CD4-positive, alpha-beta T cell treated with Interleukin-15 for 1 hour (primary cell): ENCODE measurements around the gene BTG2.
A peak's percentile ranks its signal among the peaks of the same experiment; 100 is the strongest.
"Not testable (repeated sequence)": the region's sequence is repeated elsewhere in the genome, so short reads cannot be mapped to it uniquely, and the experiment has no call there.

Experiments
- DNase-seq: peaks from one replicate; pipeline ENCODE4 v3.0.0-alpha.2; 2020

Gene BTG2, protein sequence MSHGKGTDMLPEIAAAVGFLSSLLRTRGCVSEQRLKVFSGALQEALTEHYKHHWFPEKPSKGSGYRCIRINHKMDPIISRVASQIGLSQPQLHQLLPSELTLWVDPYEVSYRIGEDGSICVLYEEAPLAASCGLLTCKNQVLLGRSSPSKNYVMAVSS

DNA sequence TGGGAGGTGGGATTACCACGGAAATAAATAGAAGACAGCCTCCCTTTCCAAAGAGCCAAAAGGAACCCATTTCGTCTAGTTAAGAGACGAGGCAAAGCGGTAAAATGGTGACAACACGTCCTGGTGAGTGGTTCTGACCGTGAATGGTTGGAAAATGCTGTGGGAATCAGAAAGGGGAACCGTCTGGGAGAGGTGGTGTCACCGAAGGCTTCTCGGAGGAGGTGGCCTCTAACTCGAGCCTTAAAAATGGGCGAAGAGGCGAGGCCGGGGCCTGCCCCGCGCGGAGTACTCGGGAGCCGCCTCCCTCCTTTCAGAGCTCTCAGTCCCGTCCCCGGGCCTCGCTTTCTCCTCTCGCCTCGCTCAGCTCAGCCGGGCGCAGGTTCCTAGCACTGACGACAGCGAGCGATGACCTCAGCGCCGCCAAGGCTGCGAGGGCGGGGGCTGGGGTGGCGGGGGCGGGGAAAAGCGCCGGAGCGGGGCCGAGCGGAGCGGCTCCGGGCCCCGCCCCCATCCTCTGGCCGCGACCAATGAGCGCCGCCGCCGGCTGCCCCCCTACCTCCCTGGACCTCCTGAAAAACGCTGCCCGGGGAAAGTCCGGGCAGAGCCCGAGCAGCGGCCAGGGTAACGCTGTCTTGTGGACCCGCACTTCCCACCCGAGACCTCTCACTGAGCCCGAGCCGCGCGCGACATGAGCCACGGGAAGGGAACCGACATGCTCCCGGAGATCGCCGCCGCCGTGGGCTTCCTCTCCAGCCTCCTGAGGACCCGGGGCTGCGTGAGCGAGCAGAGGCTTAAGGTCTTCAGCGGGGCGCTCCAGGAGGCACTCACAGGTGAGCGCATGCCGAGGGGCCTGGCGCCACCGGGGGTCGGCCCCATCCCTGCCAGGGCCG is at the start of gene BTG2:
BTG2 (plus strand) TSS at position 601 of the 890 bp plus-strand sequence; CDS start at position 689, 88 bp downstream.
- DNase-seq = peak; percentile 96

DNA sequence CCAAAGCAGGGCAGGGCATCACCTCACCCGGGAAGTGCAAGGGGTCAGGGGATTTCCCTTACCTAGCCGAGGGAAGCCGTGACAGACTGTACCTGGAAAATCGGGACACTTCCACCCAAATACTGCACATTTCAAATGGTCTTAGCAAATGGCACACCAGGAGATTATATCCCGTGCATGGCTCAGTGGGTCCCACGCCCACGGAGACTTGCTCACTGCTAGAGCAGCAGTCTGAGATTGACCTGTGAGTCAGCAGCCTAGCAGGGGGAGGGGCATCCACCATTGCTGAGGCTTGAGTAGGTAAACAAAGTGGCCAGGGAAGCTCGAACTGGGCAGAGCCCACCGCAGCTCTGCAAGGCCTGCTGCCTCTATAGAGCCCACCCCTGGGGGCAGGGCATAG is 48.7 kb upstream of the BTG2 start:
- DNase-seq = not testable (repeated sequence)

DNA sequence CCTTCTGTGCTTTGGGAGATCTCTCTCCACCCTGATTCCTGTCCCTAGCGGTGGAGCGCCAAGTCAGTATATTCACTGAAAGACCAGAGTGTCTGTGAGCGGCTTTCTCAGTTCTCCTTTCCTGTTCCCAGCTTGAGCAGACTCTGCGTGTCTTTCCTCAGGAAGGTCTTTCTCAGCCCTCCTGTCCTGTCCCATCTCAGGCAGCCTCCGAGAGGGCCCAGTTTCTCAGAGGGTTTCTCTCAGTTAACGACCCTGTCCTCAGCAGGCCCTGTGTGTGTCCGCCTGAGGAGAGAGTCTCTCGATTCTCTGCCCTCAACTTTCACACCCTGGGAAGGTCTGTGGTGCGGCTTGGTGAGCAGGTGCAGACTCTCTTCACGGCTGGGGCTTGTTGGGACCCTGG is 41.8 kb upstream of the BTG2 start:
- DNase-seq = no peak

DNA sequence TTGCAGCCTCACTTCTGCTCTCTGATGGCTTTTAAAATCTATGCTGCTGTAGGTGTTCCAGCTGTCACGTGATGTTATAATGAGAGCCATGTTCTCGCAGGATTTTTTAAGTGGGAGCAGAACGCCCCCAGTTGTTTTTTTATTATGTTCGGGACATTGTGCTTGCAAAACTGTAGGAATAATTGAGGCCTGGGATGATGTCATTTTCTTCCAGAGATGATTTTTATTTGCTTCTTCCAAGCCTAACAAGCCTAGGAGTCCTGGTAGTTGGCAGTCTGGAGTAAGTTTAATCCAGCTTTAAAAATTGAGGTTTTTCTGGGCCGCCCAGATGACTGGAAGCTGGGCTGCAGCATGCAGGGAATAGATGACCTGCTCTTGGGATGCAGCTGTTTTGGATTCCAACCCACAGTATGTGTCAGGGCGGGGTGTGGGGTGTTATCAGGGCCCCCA is 41.2 kb upstream of the BTG2 start:
- no peak for DNase-seq

DNA sequence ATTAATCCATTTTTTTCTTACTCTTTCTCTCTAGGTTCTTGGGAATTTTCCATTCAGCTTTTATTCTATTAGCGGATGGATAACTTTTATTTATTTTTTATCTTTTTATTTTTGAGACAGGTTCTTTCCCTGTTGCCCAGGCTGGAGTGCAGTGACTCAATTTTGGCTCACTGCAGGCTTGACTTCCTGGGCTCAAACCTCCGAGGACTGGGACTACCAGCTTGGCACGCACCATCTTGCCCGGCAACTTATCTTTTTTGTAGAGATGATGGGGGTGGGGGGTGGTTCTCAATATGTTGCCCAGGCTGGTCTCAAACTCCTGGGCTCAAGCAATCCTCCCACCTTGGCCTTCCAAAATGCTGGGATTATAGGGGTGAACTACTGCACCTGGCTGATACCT is 39.8 kb upstream of the BTG2 start:
- DNase-seq = no peak

DNA sequence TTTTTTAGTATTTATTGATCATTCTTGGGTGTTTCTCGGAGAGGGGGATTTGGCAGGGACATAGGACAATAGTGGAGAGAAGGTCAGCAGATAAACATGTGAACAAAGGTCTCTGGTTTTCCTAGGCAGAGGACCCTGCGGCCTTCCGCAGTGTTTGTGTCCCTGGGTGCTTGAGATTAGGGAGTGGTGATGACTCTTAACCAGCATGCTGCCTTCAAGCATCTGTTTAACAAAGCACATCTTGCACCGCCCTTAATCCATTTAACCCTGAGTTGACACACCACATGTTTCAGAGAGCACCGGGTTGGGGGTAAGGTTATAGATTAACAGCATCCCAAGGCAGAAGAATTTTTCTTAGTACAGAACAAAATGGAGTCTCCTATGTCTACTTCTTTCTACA is 39.2 kb upstream of the BTG2 start:
- DNase-seq = not testable (repeated sequence)

DNA sequence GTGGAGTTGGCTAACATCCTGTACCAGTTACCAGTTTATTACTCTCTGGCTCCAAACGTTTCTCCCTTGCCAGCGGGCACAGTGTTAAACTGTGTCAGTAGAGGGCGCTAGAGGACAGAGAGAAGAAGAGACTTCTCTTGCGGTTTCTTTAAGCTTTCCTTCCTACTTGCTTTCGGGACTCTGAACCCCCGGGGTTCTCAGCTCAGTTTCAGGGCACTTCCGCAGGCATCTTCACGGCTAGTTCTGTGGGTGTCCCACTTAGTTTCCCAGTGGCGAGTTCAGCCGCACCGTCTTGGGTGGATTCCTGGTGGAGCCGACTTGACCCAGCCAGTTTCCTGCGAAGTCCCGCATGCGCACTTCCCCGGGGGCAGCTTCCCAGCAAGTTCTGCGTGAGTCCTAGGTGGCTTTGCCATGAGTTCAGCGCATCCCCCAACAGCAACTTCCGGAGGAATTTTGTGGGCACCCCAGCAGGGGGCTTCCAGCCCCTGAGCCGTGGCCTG is 37.9 kb upstream of the BTG2 start:
- peak; percentile 80 for DNase-seq

DNA sequence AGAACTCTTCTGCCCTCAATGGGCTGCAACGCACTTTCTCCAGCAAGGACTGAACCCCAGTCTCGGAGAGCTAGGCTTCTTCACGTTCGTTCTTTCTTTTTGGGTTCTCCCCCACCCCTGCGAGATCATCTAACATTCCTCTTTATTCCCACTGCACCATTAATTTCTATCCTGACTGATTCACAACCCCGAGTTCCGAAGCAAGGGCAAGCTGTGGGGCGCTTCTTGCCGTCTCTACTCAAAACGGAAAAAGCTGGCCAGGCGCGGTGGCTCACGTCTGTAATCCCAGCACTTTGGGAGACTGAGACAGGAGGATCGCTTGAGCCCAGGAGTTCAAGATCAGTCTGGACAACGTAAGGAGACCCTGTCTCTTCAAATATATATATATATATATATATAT is 37.4 kb upstream of the BTG2 start:
- DNase-seq = no peak

DNA sequence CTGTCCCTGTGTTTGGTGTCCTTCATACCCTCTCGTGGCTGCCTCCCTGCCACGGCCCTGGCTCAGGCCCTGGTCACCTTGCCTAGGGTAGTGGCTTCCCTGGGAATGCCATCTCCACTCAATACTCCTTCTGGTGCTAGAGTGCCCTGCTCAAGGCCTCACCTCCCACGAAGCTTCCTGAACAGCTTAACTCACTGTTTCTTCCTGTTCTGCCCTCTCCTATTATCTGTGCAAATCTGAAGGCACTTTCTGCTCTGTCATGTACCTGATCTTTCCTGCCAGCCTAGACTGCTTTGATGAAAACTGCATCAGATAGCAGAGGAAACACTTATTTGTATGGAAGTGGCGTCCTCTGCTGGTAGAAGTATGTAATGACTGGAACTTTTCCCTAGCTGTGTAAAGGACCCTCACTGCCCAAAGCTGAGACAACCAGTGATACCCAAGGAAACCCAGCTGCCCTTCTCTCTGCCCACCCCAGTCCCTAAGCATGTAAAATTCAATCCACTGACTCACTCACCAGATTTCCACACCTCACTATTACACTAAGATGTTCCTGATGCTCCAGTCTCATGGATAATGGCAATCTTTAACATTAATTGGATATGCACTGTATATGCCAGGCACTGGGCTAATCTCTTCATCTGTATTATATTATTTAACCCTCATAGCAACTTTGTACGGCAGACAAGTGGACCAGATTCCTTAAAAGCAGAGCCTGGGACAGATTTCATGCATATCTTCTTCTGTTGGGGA is 36.2 kb upstream of the BTG2 start:
- peak; percentile 55 for DNase-seq

DNA sequence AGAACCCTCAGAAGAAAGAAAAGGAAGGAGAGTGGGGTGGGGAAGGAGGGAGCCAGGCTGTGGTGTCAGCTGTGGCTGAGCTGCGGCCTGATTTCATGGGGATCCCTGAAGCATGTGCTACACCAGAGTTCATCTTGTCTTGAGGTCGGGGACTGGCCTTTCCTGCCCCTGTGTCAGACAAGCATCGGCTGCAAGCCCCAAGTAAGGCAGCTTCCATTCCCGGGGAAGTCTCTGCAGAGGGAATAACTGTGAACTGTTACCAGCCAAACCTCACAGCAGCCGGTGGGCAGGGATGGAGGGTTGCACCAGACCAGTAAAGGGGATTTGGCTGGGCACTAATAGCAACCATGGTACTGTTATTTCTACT is 35.7 kb upstream of the BTG2 start:
- DNase-seq = no peak

DNA sequence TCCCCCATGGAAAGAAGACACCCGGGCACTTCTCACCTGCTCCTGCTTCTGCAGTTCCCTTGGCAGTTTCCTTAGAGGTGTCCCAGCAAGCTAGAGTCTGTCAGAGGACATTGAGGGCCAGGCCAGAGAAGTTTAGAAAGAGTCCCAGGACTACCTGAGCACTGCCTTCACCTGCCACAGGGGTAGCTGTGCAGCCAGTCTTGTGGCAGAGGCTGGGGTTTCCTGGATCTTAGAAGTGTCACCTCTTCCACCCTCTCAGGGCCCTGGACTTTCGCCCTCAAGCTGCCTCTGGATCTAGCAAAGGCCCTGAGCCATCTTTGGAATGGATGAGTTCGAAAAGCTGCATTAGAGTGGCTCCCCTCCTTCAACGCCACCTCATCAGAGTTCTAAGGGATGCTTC is 34.9 kb upstream of the BTG2 start:
- DNase-seq = no peak

DNA sequence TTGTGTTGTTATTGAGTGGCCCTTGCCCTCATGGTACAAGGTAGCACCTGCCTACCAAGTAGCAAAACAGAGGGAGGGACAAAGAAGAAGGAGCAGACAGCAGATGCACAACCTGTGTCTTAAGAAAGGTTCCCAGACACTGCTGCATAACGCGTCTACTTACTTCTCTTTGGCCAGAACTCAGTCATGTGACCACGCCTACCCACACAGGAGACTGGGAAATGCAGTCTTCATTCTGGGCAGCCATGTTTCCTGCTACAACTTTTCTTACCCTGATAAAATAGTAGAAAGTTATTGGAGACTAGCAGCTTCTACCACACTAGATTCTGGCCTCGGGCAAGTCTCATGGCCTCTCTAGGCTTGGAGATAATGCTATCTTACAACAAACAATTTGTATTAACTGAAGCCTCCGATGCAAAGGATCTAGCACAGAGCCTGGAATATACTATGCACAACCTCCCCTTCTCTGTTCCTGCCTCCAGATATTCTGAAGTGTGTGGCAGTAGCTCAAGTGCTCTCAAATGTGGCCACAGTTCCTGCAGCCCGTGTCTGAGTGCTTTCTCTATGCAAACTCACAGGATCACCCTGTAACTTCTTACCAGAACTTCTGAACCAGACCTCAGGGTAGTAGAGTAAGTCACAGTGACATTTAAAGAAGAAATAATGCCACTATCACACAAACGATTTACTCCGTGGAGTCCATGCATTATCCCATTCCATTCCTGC is 34.1 kb upstream of the BTG2 start:
- DNase-seq = peak; percentile 79

DNA sequence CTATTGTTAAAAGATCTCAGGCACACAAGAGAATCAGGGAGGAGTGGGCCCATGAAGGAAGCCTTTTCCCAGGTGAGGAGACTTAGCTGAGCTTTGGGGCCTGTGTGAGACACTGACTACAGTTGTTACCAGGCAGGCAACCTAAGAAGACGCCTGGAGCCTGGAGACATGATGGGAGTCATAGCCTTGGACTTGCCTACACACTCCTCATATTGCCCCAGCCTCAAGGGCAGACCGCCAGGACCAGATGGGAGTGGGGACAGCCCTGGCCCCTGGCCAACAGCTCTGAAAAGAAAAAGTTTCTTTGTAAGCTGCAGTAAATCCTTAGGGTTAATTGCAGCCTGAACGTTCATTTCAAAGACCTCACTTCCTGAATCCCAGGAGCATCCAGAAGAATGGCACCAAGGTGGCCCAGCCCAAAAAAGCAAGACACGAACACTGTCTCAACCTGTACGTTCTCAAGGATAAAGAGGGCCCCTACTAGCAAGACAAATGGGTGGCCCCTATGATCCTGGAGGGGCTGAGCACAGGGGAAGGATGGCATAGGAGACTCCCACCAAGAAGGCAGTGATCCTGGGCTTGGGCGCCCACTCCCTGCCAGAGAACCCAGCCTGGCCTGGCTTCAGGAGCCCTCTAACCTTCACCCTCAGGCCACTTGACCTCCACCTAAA is 33.2 kb upstream of the BTG2 start:
- no peak for DNase-seq

DNA sequence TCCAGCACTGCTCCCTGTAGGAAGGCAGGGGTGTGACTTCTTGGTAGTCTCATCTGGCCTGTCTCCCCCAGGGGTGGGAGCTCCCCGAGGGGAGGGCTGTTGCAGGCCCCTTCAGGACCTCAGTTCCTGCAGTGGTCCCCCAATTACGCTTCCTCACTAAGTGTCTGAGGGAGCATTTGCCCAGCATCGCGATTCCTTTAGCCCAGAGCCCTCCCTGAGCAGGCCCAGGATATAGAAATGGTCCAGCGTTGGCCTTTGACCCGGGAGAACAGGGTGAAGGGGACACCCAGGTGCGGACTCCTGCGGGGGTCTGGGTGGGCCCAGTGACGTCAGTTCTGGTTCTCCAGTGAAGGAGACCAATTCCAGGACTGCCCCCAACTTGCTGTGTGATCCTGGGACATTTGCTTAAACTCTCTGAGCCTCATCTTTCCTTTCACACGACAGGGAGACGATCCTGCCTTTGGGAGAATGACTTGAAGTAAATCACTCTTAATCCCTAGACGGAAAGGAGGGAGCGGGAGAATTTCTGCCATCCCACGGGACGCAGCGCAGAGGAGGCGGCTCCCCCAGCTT is 32.6 kb upstream of the BTG2 start:
- no peak for DNase-seq

DNA sequence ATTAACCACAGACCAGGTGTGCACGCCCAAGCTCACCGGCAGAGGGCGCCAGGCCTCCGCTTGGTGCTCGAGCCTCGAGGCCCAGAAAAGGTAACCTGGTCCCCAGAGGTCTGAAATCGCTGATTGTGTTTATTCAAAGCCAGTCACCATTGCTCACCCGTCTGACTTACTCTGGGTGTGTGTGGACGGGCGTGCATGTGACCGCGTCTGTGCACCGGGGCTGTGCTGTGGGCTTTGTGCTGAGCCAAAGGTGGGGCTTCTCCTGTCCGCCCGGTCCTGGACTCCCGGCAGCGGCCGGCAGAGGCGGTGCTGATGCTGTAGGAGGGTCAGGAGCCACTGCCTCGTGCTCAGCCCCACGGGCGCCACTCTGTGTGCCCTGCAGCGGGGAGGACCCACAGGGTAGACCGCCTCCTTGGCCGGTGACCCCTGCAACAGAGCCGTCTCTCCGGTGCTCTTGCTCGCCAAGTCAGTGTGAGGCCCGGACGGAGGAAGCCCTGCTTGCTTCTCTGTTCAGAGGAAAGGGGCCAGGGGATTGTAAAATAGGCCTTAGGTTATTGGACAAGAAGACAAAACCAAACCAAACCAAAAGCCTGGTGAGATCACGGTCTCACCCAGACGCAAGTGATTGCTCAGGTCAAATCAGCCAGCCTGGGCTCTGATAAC is 32.0 kb upstream of the BTG2 start:
- peak; percentile 90 for DNase-seq

DNA sequence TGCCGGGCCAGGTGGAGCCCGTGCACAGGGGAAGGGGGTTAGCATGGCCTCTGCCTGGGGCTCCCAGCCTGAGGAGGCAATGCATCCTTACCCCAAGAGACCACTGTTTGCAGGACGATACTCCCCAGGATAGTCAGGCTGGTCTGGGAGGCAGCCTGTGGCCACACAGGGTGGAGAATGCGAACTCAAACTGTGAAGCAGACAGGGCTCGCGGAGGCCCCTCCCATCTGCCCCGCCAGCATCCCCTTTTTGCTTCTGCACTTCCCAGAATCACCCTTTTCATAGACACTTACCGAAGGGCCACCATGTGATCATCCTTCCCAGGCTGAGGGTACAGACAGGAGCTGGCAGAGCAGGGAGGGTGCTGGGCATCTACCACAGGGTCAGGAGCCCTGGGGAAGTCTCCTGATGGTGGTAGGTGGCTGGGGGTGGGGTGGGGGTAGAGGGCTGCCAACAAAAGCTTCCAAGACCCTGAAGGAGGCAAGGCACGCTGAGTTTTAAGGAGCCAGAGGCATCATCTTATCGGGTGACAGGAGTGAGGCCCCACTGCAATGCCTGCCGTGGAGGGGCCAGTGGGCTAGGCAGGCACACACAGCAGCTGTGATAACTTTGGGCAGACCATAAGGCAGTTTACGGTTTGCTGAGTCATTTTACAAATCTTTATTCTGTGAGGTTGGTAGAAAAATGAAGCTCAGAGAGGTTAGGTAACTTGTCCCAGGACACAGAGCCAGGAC is 31.3 kb upstream of the BTG2 start:
- peak; percentile 60 for DNase-seq

DNA sequence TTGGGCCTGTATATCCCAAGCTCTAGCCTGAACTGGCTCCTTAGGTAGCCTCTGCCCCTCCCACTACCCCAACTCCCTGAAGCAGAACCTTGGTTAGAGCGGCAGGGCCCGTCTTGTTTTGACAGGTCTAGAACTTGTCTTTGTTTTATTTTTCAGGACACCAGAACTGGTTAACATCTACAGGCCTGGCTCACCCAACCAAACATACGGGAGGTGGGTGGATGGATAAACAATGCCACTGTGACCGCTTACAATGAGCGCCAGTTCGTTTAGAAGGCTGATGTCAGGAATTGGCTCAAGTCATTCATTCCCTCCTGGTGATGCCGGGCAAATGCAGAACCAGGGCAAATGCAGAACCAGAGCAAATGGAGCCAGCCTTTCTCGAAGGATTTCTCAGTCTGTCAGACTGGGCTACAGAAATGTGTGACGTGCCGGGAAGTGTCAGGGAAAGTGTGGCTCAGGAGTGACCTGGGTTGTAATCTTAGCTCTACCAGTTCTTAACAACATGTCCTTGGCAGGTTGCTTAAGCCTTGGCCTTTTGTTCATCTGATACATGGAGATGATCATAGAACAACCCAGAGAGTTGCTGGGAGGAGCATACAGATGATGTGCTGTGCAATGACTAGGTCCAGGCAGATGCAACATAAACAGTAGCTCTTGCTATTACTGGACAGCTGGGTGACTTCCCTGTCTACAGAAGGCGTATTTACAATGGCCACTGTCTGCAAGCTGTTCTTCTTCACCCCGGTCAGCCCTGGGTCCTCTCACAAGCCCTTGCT is 30.5 kb upstream of the BTG2 start:
- no peak for DNase-seq

DNA sequence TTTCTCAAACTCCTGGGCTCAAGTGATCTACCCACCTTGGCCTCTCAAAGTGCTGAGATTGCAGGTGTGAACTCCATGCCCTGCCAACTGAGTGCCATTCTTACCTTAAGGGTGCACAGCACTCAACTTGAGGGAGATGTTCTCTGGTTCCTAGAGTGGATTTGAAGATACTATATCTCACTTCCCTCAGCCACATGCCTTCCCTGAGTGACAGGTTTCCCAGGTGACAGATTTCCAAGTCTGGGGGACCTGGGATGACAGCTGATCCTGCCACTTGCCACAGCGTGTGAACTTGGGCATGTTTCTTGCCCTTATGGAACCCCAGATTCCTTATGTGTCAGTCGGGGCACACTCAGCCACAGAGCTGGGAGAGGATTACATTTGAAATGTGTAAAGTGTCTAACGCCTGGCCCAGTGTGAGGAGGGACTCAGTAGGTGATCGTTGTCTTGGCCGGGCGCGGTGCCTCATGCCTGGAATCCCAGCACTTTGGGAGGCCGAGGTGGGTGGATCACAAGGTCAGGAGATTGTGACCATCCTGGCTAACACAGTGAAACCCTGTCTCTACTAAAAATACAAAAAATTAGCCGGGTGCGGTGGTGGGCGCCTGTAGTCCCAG is 29.6 kb upstream of the BTG2 start:
- DNase-seq = no peak

DNA sequence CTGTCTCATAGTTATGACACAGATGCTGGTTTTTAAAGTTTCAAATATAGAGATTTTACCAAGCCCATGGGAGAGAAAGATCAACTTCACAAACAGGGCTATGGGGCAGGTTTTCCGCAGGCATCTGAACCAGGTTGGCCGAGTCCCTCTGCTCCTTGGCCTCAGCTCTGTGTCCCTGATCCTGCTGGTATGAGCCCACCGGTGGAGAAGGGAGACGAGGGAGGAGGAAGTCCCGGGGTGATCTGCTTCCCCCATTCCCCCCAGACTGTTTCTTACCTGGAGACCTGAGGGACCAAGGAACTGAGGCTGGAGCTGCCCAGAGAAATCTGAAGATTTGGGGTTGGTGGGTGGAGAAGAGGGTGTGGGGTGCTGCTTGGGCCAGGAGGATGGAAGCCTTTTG is 28.9 kb upstream of the BTG2 start:
- no peak for DNase-seq
